Measurements from ENCODE around the gene SPDYE4.

GRCh38 chr17:8732406-8733085, 25.8 kb downstream of the SPDYE4 start:
- TF ChIP-seq EP300 (IDR thresholded peaks at IDR 0.05) (no peak), POLR2A (IDR thresholded peaks at IDR 0.05) (no peak)
- TF ChIP-seq, protein P1, sequence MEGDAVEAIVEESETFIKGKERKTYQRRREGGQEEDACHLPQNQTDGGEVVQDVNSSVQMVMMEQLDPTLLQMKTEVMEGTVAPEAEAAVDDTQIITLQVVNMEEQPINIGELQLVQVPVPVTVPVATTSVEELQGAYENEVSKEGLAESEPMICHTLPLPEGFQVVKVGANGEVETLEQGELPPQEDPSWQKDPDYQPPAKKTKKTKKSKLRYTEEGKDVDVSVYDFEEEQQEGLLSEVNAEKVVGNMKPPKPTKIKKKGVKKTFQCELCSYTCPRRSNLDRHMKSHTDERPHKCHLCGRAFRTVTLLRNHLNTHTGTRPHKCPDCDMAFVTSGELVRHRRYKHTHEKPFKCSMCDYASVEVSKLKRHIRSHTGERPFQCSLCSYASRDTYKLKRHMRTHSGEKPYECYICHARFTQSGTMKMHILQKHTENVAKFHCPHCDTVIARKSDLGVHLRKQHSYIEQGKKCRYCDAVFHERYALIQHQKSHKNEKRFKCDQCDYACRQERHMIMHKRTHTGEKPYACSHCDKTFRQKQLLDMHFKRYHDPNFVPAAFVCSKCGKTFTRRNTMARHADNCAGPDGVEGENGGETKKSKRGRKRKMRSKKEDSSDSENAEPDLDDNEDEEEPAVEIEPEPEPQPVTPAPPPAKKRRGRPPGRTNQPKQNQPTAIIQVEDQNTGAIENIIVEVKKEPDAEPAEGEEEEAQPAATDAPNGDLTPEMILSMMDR (IDR thresholded peaks at IDR 0.05): no peak
